Ishikawa (cell line): ENCODE measurements around the gene EPHA8.

ENCODE experiments used
- CEBPB ChIP-seq: IDR thresholded peaks from 2 replicates; pipeline ENCODE4 v1.6.1; 2012
- CREB1 ChIP-seq: IDR thresholded peaks from 2 replicates; pipeline ENCODE4 v1.6.1; 2012; ENCODE audit warnings: low read depth
- EP300 ChIP-seq: IDR thresholded peaks from 2 replicates; pipeline ENCODE4 v1.6.1; 2012; ENCODE audit warnings: borderline replicate concordance
- FOXM1 ChIP-seq: IDR thresholded peaks from 2 replicates; pipeline ENCODE4 v1.6.1; 2012; ENCODE audit warnings: low read depth, borderline replicate concordance
- NFIC ChIP-seq: IDR thresholded peaks from 2 replicates; pipeline ENCODE4 v1.6.1; 2012
- RAD21 ChIP-seq: IDR thresholded peaks from 2 replicates; pipeline ENCODE4 v1.6.1; 2012; ENCODE audit warnings: low read depth
- TAF1 ChIP-seq: IDR thresholded peaks from 2 replicates; pipeline ENCODE4 v1.6.1; 2012; ENCODE audit warnings: low read depth, mild to moderate bottlenecking
- TCF12 ChIP-seq: IDR thresholded peaks from 2 replicates; pipeline ENCODE4 v1.6.1; 2012; ENCODE audit warnings: low read depth
- TEAD4 ChIP-seq: IDR thresholded peaks from 2 replicates; pipeline ENCODE4 v1.6.1; 2012
- YY1 ChIP-seq: IDR thresholded peaks from 2 replicates; pipeline ENCODE4 v1.6.1; 2012; ENCODE audit warnings: low read depth
- ZBTB7A ChIP-seq: IDR thresholded peaks from 2 replicates; pipeline ENCODE4 v1.6.1; 2012; ENCODE audit warnings: low read depth
- TF ChIP-seq, protein P1 (sequence below): IDR thresholded peaks from 2 replicates; pipeline ENCODE4 v1.6.1; 2012
- TF ChIP-seq, protein P2 (sequence below): IDR thresholded peaks from 2 replicates; pipeline ENCODE4 v1.6.1; 2012
- TF ChIP-seq, protein P3 (sequence below): IDR thresholded peaks from 2 replicates; pipeline ENCODE4 v1.6.1; 2012; ENCODE audit warnings: low read depth, mild to moderate bottlenecking

The EPHA8 gene

DNA sequence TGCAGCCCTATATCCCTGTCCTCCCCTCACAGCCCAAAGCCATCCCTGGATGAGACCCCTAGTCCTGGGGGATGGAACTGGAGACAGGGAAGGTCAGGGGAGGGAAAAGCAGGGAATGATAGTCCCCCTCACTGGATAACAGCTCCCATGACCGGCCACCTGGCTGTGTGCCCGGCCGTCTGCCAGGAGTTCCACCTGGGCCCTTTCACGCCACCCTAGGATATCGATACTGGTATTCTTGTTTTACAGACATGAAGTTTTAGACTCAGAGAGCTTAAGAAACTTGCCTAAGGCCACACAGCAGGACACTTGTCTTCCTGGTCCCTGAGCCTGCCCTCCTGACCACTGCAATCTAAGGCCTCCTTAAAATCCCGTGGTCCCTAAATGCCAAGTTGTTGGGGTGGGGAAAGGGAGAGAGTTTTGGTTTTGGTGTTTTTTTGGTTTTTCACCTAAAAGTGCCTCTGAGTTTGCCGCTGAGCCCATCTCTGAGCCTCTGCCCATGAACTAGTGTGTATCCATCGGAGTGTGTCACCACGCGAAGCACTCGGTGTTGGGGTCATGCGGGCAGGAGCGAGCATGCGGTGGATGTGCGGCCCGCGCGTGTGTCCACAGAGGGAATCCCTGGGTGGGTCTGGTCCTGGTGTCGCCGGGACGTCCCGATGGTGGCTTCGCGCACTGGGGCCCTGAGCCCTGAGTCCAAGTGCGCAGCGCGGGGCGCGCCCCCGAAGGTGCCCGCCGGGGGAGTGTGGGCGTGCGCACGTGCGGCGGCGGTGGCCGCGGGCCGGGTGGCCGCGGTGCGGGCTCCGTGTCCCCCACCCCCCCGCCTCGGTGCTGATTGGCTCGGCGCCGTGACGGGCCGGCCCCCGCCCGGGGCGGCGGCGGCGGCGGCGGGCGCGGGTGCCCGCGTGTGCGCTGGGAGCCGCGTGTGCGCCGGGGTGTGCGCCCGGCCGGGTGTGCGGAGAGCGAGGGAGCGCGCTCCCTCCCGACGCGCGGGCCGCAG is at the start of gene EPHA8:
Gene EPHA8, plus strand, starts transcription at position 906 of the 1,000 bp plus-strand sequence. CDS start 147 bp downstream, outside the sequence.
- no peak for TF ChIP-seq ZBTB7A
- TF ChIP-seq, protein P1, sequence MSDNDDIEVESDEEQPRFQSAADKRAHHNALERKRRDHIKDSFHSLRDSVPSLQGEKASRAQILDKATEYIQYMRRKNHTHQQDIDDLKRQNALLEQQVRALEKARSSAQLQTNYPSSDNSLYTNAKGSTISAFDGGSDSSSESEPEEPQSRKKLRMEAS, result peak; percentile 14; the same call in 1 of the 2 replicates

DNA sequence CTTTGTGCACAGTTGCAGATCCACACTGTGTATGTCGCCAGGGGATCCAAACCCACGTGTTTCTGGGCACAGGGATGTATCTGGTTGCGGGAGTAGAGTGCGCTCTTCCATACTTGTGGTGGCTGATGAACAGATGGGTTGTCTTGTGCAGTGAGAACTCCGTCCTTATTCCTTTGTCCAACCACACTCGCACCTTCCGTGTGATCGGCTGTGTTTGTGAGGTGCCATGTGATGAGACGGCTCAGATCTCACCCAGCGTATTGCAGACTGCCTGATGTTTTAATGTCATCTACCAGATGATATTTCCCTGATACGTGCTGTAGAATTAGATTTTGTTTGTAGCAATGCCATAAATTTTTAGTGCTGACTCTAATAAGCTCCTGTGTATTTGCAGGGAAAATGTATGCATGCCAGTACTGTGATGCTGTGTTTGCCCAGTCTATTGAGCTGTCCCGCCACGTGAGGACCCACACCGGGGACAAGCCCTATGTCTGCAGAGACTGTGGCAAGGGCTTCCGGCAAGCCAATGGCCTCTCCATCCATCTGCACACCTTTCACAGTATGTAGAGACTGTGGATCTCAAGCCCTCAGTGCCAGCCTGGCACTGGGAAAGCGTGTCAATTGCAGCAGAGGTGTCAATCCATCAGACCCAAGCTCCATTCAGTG is 46.2 kb upstream of the EPHA8 start:
- TF ChIP-seq NFIC, result no peak
- no peak for TF ChIP-seq TCF12
- TF ChIP-seq ZBTB7A, result no peak
- no peak for TF ChIP-seq YY1
- no peak for TF ChIP-seq CREB1
- no peak for TF ChIP-seq TEAD4

DNA sequence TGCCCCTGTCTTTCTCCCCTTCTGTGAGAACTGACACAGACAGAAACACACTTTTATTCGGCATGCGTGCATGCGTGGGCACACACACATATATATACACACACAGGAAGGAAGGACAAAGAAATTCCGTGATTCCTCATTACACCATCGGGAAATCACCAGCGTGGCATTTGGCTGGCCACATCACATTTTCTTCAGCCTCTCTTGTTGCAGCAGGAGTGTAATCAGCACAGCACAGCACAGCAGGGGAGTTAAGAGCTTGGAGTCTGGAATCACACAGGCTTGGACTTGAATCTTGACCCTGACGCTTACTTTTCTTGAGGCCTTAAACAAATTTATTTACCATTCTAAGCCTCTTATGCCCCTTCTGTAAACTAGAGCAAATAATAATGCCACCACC is 45.3 kb upstream of the EPHA8 start:
- TF ChIP-seq ZBTB7A, result no peak
- no peak for TF ChIP-seq RAD21

DNA sequence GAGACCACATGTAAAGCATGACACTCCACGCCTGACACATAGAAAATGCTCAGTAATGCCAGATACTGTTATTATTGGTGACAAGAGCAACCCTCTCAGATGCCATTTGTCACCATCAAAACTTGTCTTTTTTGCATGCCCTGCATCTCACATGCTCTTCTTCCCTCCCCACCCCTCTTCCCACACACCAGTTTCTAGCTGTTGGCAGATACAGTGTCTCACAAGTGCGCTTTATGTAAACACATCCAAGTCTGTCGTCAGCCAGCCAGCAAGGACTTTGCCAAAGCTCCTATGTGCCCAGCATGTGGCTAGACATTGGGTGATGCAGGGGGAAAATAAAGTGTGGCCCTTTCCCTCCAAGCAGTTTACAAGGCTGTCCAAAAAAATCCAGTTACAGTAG is 44.9 kb upstream of the EPHA8 start:
- no peak for TF ChIP-seq YY1
- TF ChIP-seq, protein P2, sequence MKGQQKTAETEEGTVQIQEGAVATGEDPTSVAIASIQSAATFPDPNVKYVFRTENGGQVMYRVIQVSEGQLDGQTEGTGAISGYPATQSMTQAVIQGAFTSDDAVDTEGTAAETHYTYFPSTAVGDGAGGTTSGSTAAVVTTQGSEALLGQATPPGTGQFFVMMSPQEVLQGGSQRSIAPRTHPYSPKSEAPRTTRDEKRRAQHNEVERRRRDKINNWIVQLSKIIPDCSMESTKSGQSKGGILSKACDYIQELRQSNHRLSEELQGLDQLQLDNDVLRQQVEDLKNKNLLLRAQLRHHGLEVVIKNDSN, result no peak
- no peak for TF ChIP-seq TAF1
- TF ChIP-seq TEAD4, result no peak
- TF ChIP-seq, protein P3, sequence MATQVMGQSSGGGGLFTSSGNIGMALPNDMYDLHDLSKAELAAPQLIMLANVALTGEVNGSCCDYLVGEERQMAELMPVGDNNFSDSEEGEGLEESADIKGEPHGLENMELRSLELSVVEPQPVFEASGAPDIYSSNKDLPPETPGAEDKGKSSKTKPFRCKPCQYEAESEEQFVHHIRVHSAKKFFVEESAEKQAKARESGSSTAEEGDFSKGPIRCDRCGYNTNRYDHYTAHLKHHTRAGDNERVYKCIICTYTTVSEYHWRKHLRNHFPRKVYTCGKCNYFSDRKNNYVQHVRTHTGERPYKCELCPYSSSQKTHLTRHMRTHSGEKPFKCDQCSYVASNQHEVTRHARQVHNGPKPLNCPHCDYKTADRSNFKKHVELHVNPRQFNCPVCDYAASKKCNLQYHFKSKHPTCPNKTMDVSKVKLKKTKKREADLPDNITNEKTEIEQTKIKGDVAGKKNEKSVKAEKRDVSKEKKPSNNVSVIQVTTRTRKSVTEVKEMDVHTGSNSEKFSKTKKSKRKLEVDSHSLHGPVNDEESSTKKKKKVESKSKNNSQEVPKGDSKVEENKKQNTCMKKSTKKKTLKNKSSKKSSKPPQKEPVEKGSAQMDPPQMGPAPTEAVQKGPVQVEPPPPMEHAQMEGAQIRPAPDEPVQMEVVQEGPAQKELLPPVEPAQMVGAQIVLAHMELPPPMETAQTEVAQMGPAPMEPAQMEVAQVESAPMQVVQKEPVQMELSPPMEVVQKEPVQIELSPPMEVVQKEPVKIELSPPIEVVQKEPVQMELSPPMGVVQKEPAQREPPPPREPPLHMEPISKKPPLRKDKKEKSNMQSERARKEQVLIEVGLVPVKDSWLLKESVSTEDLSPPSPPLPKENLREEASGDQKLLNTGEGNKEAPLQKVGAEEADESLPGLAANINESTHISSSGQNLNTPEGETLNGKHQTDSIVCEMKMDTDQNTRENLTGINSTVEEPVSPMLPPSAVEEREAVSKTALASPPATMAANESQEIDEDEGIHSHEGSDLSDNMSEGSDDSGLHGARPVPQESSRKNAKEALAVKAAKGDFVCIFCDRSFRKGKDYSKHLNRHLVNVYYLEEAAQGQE, result no peak
- no peak for TF ChIP-seq RAD21
- no peak for TF ChIP-seq ZBTB7A
- TF ChIP-seq TCF12, result no peak
- TF ChIP-seq, protein P1, result no peak
- TF ChIP-seq EP300, result no peak
- no peak for TF ChIP-seq NFIC

DNA sequence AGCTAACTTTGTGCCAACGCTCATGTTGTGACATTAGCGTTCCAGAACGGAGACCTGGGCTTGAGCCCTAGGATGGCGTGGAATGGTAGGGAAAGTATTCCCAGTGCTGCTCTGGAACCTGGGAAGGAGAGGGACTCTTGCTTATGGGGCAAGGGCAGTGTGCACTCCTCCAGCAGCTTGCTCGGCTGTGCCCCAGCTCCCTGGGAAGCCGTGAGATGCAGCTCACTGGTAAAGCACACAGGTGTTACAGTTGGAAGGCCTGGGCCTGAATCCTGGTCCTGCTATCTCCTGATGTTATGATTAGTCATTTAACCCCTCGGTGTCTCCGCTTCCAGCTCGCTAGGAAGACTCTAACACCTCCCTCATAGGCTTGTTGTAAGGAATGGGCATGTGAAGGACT is 42.4 kb upstream of the EPHA8 start:
- TF ChIP-seq CREB1 (no peak), TEAD4 (no peak), RAD21 (no peak), TCF12 (no peak), ZBTB7A (no peak), YY1 (no peak), NFIC (no peak), TAF1 (no peak), FOXM1 (no peak)
- TF ChIP-seq, protein P2, result no peak
- TF ChIP-seq, protein P1, result no peak

DNA sequence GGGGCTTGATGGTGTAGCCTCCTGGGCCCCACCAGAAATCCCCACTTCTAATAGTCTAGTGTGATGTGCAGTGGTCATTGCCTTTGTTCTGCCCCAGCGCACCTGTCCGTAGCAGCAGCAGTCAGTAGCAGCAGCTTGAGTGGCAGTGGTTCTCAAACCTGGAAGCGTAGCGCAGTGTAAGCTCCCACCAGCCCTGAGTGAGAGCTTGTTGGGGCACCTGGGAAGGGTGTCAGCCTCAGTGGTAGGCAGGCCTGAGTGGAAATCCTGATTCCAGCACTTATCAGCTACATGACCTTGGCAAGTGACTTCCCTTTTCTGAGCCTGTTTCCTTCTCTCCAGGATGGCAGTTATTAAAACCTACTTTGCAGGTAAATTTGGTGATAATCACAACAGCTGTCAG is 41.6 kb upstream of the EPHA8 start:
- TF ChIP-seq EP300, result no peak
- no peak for TF ChIP-seq YY1
- TF ChIP-seq TCF12, result no peak
- no peak for TF ChIP-seq TAF1
- TF ChIP-seq, protein P2, result no peak
- no peak for TF ChIP-seq NFIC
- TF ChIP-seq RAD21, result no peak
- no peak for TF ChIP-seq CEBPB
- TF ChIP-seq, protein P3, result no peak
- no peak for TF ChIP-seq ZBTB7A
- no peak for TF ChIP-seq CREB1
- TF ChIP-seq TEAD4, result no peak
